ENCODE data around the gene BMAL2.

- TF ChIP-seq CTCF (IDR thresholded peaks at IDR 0.05) (no peak), POLR2AphosphoS5 (IDR thresholded peaks at IDR 0.05) (no peak)
These were observed 42.0 kb upstream of the BMAL2 start for GRCh38 chr12:27290501-27291168.
